Hepatocyte (in vitro differentiated cells): Measurements from ENCODE around the gene FBRSL1. TPM values are rescaled to one million over a fixed set of nuclear protein-coding genes. Genes with fewer than 3 reads are reported as not detected.

Source experiments
- DNase-seq: peaks from one replicate; pipeline ENCODE4 v3.0.0-alpha.2; 2016; ENCODE audit warnings: low spot score
- H2AFZ ChIP-seq: fragments of 200-600 bp; sonication (generic); 2 replicates; pipeline ENCODE4 v1.6.0; 2016; ENCODE audit warnings: antibody characterized with exemption, mild to moderate bottlenecking
- H3K27ac ChIP-seq: fragments of 200-600 bp; sonication (generic); 2 replicates; pipeline ENCODE4 v1.5.1; 2016; ENCODE audit warnings: mild to moderate bottlenecking
- H3K27me3 ChIP-seq: fragments of 200-600 bp; sonication (generic); 2 replicates; pipeline ENCODE4 v1.6.1; 2016
- H3K36me3 ChIP-seq: fragments of 200-600 bp; sonication (generic); replicated peaks from 2 replicates; pipeline ENCODE4 v1.5.1; 2016; ENCODE audit warnings: low read depth; ENCODE audit not compliant: insufficient read depth
- H3K4me1 ChIP-seq: fragments of 200-600 bp; sonication (generic); 2 replicates; pipeline ENCODE4 v1.5.1; 2016; ENCODE audit warnings: mild to moderate bottlenecking, moderate library complexity; ENCODE audit not compliant: insufficient read depth
- H3K4me2 ChIP-seq: fragments of 200-600 bp; sonication (generic); 2 replicates; pipeline ENCODE4 v1.6.0; 2016
- H3K4me3 ChIP-seq: fragments of 200-600 bp; sonication (generic); 2 replicates; pipeline ENCODE4 v1.5.1; 2016; ENCODE audit warnings: mild to moderate bottlenecking
- H3K79me2 ChIP-seq: fragments of 200-600 bp; sonication (generic); 2 replicates; pipeline ENCODE4 v1.6.0; 2017; ENCODE audit warnings: mild to moderate bottlenecking
- H3K9me2 ChIP-seq: fragments of 200-600 bp; sonication (generic); replicated peaks from 2 replicates; pipeline ENCODE4 v1.6.0; 2017; ENCODE audit warnings: mild to moderate bottlenecking; ENCODE audit not compliant: insufficient read depth
- H3K9me3 ChIP-seq: fragments of 200-600 bp; sonication (generic); 2 replicates; pipeline ENCODE4 v1.5.1; 2016; ENCODE audit warnings: low read depth, mild to moderate bottlenecking
- H4K20me1 ChIP-seq: fragments of 200-600 bp; sonication (generic); 2 replicates; pipeline ENCODE4 v1.6.0; 2016; ENCODE audit warnings: mild to moderate bottlenecking; ENCODE audit not compliant: insufficient read depth, poor library complexity, severe bottlenecking
- EZH2 ChIP-seq: fragments of 200-600 bp; sonication (generic); IDR thresholded peaks from 2 replicates; pipeline ENCODE4 v1.6.1; 2016; ENCODE audit warnings: antibody characterized with exemption, mild to moderate bottlenecking, borderline replicate concordance
- EZH2phosphoT487 ChIP-seq: fragments of 200-600 bp; sonication (generic); IDR thresholded peaks from one replicate; pipeline ENCODE4 v1.6.1; 2018; ENCODE audit warnings: antibody characterized with exemption, mild to moderate bottlenecking, low read depth, moderate library complexity; ENCODE audit not compliant: unreplicated experiment, severe bottlenecking
- WGBS: methylation state at CpG from one replicate; pipeline ENCODE4 v1.1.6; 2016; ENCODE audit warnings: low lambda C conversion rate; ENCODE audit errors: missing lambda C conversion rate; 5-methylcytosine and 5-hydroxymethylcytosine counted together
- polyA plus RNA-seq: library from polyadenylated mRNA; unstranded; fragments of >200 nt; fragmentation: Nextera tagmentation; extraction: Ambion mirVana; gene quantifications from 2 replicates; pipeline ENCODE4 v1.2.1, GENCODE V29; 2016
- total RNA-seq: library from RNA; depleted of rRNA; stranded (reverse); fragments of >200 nt; gene quantifications from 2 replicates; pipeline ENCODE4 v1.2.3, GENCODE V29; 2014
- TF ChIP-seq, protein P1 (sequence below): fragments of 200-600 bp; sonication (generic); IDR thresholded peaks from 2 replicates; pipeline ENCODE4 v1.5.1; 2016; ENCODE audit warnings: antibody characterized with exemption, mild to moderate bottlenecking; ENCODE audit not compliant: poor library complexity

Gene FBRSL1
- total and polyA plus RNA-seq, 2 experiments from 2014 or later, result 18.5 to 61.1 TPM

DNA sequence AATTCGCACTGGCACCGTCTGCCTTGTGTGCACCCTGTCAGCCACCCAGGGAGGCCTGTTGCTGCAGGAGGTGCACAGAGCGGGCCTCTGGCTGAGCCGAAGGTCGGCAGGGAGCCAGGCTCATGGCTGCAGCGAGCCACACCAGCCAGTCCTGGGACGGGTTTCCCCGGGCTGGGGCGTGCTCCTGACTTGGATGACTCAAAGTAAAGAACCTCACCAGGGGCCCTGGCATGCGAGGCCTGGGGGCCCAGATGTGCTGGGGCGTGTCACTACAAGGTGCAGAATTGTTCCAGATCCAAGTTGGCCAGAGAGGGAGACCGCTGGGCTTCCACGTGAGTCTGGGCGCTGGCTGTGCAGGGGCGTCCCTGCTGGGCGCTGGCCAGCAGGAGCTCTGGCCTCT, 34.5 kb downstream of the FBRSL1 start:
- H3K4me1 ChIP-seq, result peaks cover 8% of the 10 kb centered on the region
- peak; percentile 68 for DNase-seq
- H3K36me3 ChIP-seq, result no peaks in the 10 kb centered on the region
- H3K27ac ChIP-seq, result no peak overlapping the region
- H4K20me1 ChIP-seq, result peaks cover 36% of the 10 kb centered on the region
- H3K27me3 ChIP-seq, result no peaks in the 10 kb centered on the region
- H3K4me3 ChIP-seq, result no peak overlapping the region
- H3K9me2 ChIP-seq, result no peaks in the 10 kb centered on the region
- no peaks in the 10 kb centered on the region for H3K9me3 ChIP-seq
- TF ChIP-seq EZH2phosphoT487 (no peak), EZH2 (no peak)
- TF ChIP-seq, protein P1, sequence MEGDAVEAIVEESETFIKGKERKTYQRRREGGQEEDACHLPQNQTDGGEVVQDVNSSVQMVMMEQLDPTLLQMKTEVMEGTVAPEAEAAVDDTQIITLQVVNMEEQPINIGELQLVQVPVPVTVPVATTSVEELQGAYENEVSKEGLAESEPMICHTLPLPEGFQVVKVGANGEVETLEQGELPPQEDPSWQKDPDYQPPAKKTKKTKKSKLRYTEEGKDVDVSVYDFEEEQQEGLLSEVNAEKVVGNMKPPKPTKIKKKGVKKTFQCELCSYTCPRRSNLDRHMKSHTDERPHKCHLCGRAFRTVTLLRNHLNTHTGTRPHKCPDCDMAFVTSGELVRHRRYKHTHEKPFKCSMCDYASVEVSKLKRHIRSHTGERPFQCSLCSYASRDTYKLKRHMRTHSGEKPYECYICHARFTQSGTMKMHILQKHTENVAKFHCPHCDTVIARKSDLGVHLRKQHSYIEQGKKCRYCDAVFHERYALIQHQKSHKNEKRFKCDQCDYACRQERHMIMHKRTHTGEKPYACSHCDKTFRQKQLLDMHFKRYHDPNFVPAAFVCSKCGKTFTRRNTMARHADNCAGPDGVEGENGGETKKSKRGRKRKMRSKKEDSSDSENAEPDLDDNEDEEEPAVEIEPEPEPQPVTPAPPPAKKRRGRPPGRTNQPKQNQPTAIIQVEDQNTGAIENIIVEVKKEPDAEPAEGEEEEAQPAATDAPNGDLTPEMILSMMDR, result no peak
- H3K79me2 ChIP-seq, result peaks cover 4% of the 10 kb centered on the region
- 86% methylated on average over 16 of the region's 16 CpGs for WGBS
- H3K4me2 ChIP-seq, result no peak overlapping the region
- no peak overlapping the region for H2AFZ ChIP-seq

DNA sequence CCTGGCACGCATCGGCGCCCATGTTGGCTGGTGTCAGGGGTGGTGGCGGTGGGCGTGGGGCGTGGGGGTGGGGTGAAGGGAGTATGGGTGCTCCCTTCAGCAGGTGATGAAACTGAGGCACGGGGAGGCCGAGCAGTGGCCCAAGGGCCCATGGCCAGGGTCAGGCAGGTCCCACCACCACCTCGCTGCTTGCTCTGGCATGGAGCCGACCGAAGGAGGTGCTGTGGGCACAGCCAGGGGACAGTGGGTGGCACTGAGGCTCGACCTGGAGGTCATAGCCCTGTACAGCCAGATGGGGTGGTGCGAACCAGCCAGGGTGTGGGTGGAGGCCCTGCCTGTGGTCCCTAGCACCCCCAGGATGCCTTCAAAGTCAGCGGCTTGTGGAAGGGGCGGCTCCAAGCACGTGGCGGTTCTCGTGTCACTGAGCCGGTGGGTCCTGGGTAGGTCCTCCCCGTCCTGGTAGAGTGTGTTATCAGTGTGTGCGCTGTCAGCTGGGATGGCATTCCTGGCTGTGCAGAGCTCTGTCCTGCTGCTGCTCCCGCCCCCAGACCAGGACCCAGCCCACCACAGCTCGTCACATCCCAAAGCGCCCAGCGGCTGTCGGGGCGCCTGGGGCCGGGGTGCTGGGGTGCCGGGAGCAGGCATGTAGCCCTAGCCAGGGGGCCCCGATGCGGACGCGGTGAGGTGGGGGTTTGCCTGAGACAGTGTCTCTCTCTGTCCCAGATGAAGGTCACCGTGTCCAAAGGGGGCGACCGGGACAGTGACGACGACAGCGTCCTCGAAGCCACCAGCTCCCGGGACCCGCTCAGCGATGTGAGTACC, 35.3 kb downstream of the FBRSL1 start:
- Histone ChIP-seq H3K79me2 (peaks cover 2% of the 10 kb centered on the region), H3K36me3 (no peaks in the 10 kb centered on the region), H3K4me1 (peaks cover 8% of the 10 kb centered on the region), H3K27me3 (no peaks in the 10 kb centered on the region), H2AFZ (no peak overlapping the region), H3K4me2 (no peak overlapping the region), H3K9me2 (no peaks in the 10 kb centered on the region), H3K4me3 (no peak overlapping the region), H4K20me1 (peaks cover 36% of the 10 kb centered on the region), H3K9me3 (no peaks in the 10 kb centered on the region), H3K27ac (no peak overlapping the region)
- no peak for DNase-seq
- 97% methylated on average over 38 of the region's 43 CpGs for WGBS
- TF ChIP-seq, protein P1, result no peak
- no peak for TF ChIP-seq EZH2phosphoT487
- TF ChIP-seq EZH2, result no peak

DNA sequence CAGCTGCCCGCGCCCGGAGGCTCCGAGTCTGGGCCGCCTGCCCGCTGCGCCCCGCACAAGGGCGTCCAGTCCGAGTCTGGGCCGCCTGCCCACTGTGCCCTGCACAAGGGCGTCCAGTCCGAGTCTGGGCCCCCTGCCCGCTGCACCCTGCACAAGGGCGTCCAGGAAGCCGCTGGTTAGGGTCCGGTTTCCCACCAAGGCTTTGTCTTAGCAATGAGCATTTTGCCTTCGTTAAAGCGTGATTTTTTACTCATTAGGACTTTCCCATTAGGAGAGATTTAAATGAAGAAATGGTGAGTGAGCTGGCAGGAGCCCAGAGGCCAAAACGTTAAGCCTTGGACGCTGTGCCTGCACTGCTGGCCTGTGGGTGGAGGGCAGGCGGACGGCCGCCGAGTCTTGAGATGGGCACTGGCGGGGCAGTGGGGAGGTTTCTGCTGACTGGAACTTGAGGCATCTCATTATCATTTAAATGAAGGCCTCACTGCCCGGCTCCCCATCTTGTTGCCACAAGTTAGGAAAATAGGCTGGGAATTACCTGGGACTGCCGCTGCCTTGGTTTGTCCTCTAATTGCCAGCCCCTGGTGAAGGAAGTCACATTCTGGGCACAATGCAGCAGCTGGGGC, 36.0 kb downstream of the FBRSL1 start:
- H4K20me1 ChIP-seq, result peaks cover 30% of the 10 kb centered on the region
- 98% methylated on average over 28 of the region's 28 CpGs for WGBS
- H3K9me3 ChIP-seq, result no peaks in the 10 kb centered on the region
- H3K4me1 ChIP-seq, result peaks cover 8% of the 10 kb centered on the region
- DNase-seq, result no peak
- H3K4me3 ChIP-seq, result no peak overlapping the region
- H3K27me3 ChIP-seq, result no peaks in the 10 kb centered on the region
- peaks cover 2% of the 10 kb centered on the region for H3K79me2 ChIP-seq
- TF ChIP-seq EZH2phosphoT487 (no peak), EZH2 (no peak)
- TF ChIP-seq, protein P1, result no peak
- no peak overlapping the region for H3K27ac ChIP-seq
- no peaks in the 10 kb centered on the region for H3K36me3 ChIP-seq
- no peak overlapping the region for H3K4me2 ChIP-seq
- no peaks in the 10 kb centered on the region for H3K9me2 ChIP-seq
- H2AFZ ChIP-seq, result no peak overlapping the region
